ENCODE measurements around the gene SMIM24. TPM values are rescaled to one million over a fixed set of nuclear protein-coding genes. Genes with fewer than 3 reads are reported as not detected.

The SMIM24 gene
- polyA plus RNA-seq, 2 of the 4 experiments (the other 2 are of a cell fraction): 1.0 to 1.2 TPM

DNA sequence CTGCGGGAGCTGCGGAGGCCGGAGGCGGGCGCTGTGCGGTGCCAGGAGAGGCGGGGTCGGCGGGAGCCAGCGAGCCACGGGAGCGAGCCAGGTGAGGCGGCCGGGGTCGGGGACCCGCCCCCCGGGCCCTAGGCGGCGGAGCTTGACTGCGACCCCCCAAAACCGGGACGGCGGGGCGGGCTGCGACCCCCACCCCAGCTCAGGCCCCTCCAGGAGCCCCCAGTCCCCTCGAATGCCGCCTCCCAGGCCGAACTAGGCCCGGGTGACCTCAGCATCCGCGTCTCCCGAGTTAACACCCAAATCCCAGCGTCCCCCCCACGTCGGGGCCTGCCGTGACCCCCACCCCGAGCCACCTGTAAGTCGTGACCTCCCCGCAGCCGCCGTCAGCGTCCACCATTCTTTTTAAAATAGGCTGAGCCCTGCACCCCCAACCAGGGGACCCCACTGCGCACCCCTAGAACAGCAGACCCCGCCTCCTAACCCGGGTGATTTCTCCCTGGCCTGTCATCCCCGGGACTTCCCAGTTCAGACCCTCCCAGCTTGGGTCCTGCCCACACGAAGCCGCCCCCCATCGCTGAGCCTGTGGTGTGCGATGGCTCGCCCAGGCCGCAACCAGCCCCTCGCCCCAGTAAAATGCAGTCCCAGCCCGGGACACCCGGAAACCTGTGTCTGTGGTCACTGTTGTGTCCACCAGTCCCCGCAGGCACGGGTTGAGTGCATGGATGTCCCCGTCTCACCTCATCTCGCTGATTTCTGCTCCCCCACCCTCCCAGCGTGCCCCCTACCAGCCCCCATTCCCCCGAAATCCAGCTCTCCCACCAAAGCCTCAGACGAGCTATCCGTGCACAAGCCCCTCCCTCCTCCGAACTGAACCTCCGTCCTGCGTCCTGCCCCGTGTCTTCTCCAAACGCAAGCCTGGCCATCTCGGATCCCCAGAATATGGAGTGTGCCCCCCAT, 26.3 kb upstream of the SMIM24 start:
- ATAC-seq (peak; percentile 14 to 17; a peak in 5 of 6 replicates), FAIRE-seq (no peak), DNase-seq (ENCODE audit: low read depth in 1 of 2, low spot score in 1 of 2) (no peak)
- peaks cover 28% of the 10 kb centered on the region for H3K4me1 ChIP-seq
- CTCF ChIA-PET: interaction anchor here (1.0 kb wide), 2 partner anchors 11 to 69 kb away, joined by 3 read pairs; no protein-coding TSS in a partner anchor
- TF ChIP-seq MAZ (IDR thresholded peaks at IDR 0.05; ENCODE audit: borderline replicate concordance, low read depth, low read length): no peak
- peak; percentile 55; the same call in 1 of the 2 replicates for TF ChIP-seq PHF8 (IDR thresholded peaks at IDR 0.05; ENCODE audit: borderline replicate concordance, low read depth)
- peak; percentile 32; the same call in 1 of the 2 replicates for TF ChIP-seq POLR2A (IDR thresholded peaks at IDR 0.05; ENCODE audit: low read length)
- under 1% methylated on average over 22 of the region's 69 CpGs for WGBS (ENCODE audit: missing lambda C conversion rate)
- POLR2A ChIA-PET: no interaction called here
- H3K4me2 ChIP-seq: peak overlapping the region; percentile 96
- peak overlapping the region; percentile 93 to 99 for H3K27ac ChIP-seq
- no peaks in the 10 kb centered on the region for H3K9me3 ChIP-seq
- peak overlapping the region; percentile 94 for H3K4me3 ChIP-seq

DNA sequence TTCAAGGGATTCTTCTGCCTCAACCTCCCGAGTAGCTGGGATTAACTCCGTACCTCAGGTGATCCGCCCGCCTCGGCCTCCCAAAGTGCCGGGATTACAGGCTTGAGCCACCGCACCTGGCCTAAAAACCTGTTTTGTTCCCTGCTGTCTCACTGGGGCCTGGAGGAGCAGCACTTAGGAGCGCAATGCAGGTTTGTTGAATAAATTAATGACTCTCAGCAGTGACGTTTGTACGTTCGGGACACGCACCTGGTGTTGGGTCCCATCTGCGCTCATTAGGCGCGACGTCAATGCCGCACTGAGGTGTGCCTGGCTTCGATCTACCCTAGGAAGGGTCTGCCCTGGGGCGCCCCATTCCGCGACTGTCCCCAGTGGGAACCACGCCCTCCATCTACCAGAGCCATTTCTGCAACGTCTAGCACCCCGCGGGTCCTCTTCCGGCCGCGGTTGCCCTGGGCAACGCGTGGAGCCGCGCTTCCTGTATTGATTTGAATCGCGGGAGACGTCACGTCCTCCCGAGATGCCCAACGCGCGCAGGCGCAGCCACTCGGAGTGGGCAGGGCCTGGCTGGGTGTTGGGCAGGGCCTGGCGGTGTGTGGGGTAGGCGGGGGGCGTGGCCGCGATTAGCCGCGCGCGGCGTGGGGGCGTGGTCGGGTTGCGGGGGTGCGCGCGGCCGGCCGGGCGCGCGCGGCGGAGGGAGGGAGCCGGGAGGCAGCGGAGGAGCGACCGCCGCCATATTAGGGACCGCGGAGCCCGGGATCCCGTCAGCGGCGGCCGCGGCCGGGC, 25.5 kb upstream of the SMIM24 start, which contains the start of gene FZR1:
Gene FZR1 (plus strand): TSS at position 714 of the 786 bp plus-strand sequence. CDS start 16,679 bp downstream, outside the sequence.
- peaks cover 28% of the 10 kb centered on the region for H3K4me1 ChIP-seq
- H3K4me2 ChIP-seq: peak within 1 kb of the TSS; percentile 96
- peak; percentile 89 for ATAC-seq
- peak within 1 kb of the TSS; percentile 94 for H3K4me3 ChIP-seq
- peak; percentile 89 to 98 for DNase-seq (ENCODE audit: low read depth in 1 of 2, low spot score in 1 of 2)
- TF ChIP-seq CHD2 (IDR thresholded peaks at IDR 0.05; ENCODE audit: low read length, partially characterized antibody) (no peak), POLR2A (IDR thresholded peaks at IDR 0.05; ENCODE audit: low read length) (peak; percentile 23; the same call in 1 of the 2 replicates), HEYL (CRISPR knock-in tag; IDR thresholded peaks at IDR 0.05) (no peak), FOSB (CRISPR knock-in tag; IDR thresholded peaks at IDR 0.05) (no peak), RFX5 (IDR thresholded peaks at IDR 0.05) (peak; percentile 44; the same call in 1 of the 2 replicates), PHF8 (IDR thresholded peaks at IDR 0.05; ENCODE audit: borderline replicate concordance, low read depth) (peak; percentile 60; the same call in 1 of the 2 replicates), JUN (IDR thresholded peaks at IDR 0.05) (peak in 1 of 2 experiments; percentile 59; a peak in 2 of 5 replicates), HOXB13 (CRISPR knock-in tag; IDR thresholded peaks at IDR 0.05; ENCODE audit: low read depth) (no peak), MAFK (IDR thresholded peaks at IDR 0.05; ENCODE audit: partially characterized antibody) (no peak), EHF (CRISPR knock-in tag; IDR thresholded peaks at IDR 0.05) (no peak), HOXB5 (CRISPR knock-in tag; IDR thresholded peaks at IDR 0.05) (peak; percentile 43; the same call in 1 of the 2 replicates), GATA3 (IDR thresholded peaks at IDR 0.05; ENCODE audit: borderline replicate concordance) (no peak), NFE2L2 (conservative IDR thresholded peaks at IDR 0.05; ENCODE audit: low read length) (no peak), ZSCAN20 (CRISPR knock-in tag; IDR thresholded peaks at IDR 0.05) (no peak)
- TF ChIP-seq, protein P1, sequence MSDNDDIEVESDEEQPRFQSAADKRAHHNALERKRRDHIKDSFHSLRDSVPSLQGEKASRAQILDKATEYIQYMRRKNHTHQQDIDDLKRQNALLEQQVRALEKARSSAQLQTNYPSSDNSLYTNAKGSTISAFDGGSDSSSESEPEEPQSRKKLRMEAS (IDR thresholded peaks at IDR 0.05): peak; percentile 76
- WGBS (ENCODE audit: missing lambda C conversion rate): 7% methylated on average over 7 of the region's 79 CpGs
- H3K27ac ChIP-seq: peak within 1 kb of the TSS; percentile 93 to 99
- no peak for FAIRE-seq
- no peaks in the 10 kb centered on the region for H3K9me3 ChIP-seq
- ChIA-PET CTCF (interaction anchor here (1.0 kb wide), 1 partner anchor 70 kb away, joined by 3 read pairs; no protein-coding TSS in a partner anchor), POLR2A (no interaction called here)

DNA sequence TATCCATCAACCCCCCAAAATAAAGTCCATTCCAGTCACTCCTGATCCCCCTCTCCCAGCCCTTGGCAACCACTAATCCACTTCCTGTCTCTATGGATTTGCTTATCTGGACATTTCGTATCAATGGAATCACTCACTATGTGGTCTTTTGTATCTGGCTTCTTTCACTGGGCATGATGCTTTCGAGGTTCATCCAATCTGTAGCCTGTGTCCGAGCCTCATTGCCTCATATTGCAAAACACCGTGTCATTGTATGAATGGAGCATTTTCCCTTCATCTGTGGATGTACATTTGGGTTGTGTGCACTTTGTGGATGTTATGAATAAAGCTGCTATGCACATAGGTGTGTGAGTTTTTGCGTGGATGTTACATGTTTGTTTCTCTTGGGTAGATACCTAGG, 24.4 kb upstream of the SMIM24 start:
- Histone ChIP-seq H3K4me1 (peaks cover 27% of the 10 kb centered on the region), H3K27ac (peak overlapping the region; percentile 93 to 99), H3K9me3 (no peaks in the 10 kb centered on the region), H3K4me3 (no peak overlapping the region), H3K4me2 (peak overlapping the region; percentile 92)
- POLR2A ChIA-PET: no interaction called here
- TF ChIP-seq ZC3H11A (IDR thresholded peaks at IDR 0.05): no peak
- TF ChIP-seq, protein P2, sequence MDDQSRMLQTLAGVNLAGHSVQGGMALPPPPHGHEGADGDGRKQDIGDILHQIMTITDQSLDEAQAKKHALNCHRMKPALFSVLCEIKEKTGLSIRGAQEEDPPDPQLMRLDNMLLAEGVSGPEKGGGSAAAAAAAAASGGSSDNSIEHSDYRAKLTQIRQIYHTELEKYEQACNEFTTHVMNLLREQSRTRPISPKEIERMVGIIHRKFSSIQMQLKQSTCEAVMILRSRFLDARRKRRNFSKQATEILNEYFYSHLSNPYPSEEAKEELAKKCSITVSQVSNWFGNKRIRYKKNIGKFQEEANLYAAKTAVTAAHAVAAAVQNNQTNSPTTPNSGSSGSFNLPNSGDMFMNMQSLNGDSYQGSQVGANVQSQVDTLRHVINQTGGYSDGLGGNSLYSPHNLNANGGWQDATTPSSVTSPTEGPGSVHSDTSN (IDR thresholded peaks at IDR 0.05): no peak
- 0 out of 4 replicates have a peak, but pooled peaks of 1 of the 2 experiments have one; percentile 22 for TF ChIP-seq CEBPB (IDR thresholded peaks at IDR 0.05)
- TF ChIP-seq, protein P3, sequence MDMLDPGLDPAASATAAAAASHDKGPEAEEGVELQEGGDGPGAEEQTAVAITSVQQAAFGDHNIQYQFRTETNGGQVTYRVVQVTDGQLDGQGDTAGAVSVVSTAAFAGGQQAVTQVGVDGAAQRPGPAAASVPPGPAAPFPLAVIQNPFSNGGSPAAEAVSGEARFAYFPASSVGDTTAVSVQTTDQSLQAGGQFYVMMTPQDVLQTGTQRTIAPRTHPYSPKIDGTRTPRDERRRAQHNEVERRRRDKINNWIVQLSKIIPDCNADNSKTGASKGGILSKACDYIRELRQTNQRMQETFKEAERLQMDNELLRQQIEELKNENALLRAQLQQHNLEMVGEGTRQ (IDR thresholded peaks at IDR 0.05): no peak
- ATAC-seq: no peak
- DNase-seq (ENCODE audit: low read depth in 1 of 2, low spot score in 1 of 2): no peak
- CTCF ChIA-PET: no interaction called here
- FAIRE-seq: no peak
- 98% methylated on average over 5 of the region's 5 CpGs for WGBS (ENCODE audit: missing lambda C conversion rate)

All from A549 (cell line).